K562 (cell line): Measurements from ENCODE around the gene DHX40. TPM values are rescaled to one million over a fixed set of nuclear protein-coding genes. Genes with fewer than 3 reads are reported as not detected.

Experiments
- ATAC-seq: fragments of 200-7000 bp; cut with Tn5 transposase; 3 replicates; pipeline ENCODE4 v1.9.1; 2020; ENCODE audit warnings: moderate library complexity
- BruUV-seq: library from RNA; stranded (reverse); fragments of 400-500 nt; replicated peaks from 2 replicates; lab custom pipeline; 2021; lab: Mats Ljungman, UMichigan
- CTCF ChIA-PET: fragments of 300-600 bp; formaldehyde crosslinking; extraction: SDS; loops from one replicate; lab custom pipeline; 2021; ENCODE audit warnings: low intra/inter-chr PET ratio; lab: Yijun Ruan, JAX
- POLR2A ChIA-PET: fragments of 300-600, 350-650 bp; sonication (Branson Sonifier 250); formaldehyde crosslinking; extraction: SDS; loops from one replicate; lab custom pipeline; 2021; ENCODE audit warnings: antibody characterized with exemption, inconsistent platforms; lab: Yijun Ruan, JAX
- DNase-seq, 4 experiments: peaks; one replicate each; pipeline versions ENCODE4 v3.0.0 to v3.0.0-alpha.2; 2011 to 2018; ENCODE audit warnings: low spot score in 3 of 4, mixed read lengths in 3 of 4; ENCODE audit errors: extremely low read depth in 1 of 4
- FAIRE-seq: peaks from 2 replicates; lab custom pipeline; 2011; peaks lifted over from hg19 to GRCh38; lab: Jason Lieb, UNC
- H2AFZ ChIP-seq: 2 replicates; pipeline ENCODE4 v1.6.0; 2011; ENCODE audit warnings: low read depth, low read length, control low read depth, inconsistent platforms
- H3K27ac ChIP-seq: fragments of 200-600 bp; 3 replicates; pipeline ENCODE4 v1.8.0; 2011; ENCODE audit warnings: low read depth, mild to moderate bottlenecking, control low read depth, inconsistent platforms, low read length, moderate library complexity, mixed read lengths; ENCODE audit errors: extremely low read depth
- H3K27me3 ChIP-seq, 2 experiments: fragments of 300-600 bp in 1 of 2; 2 replicates in 1 of 2; 3 replicates in 1 of 2; pipeline versions ENCODE4 v1.6.0 to v1.8.0; 2011; ENCODE audit warnings: inconsistent platforms in 2 of 2, low read length in 2 of 2, mild to moderate bottlenecking in 1 of 2, mixed read lengths in 1 of 2, moderate library complexity in 1 of 2; ENCODE audit not compliant: control insufficient read depth in 2 of 2, insufficient read depth in 2 of 2
- H3K36me3 ChIP-seq: fragments of 300-600 bp; 3 replicates; pipeline ENCODE4 v1.8.0; 2011; ENCODE audit warnings: mild to moderate bottlenecking, low read length, inconsistent platforms; ENCODE audit not compliant: control insufficient read depth, insufficient read depth
- H3K4me1 ChIP-seq, 2 experiments: fragments of 200-600 bp in 1 of 2; replicated peaks in 1 of 2; 2 replicates in 1 of 2; 3 replicates in 1 of 2; pipeline versions ENCODE4 v1.5.1 to v1.8.0; 2011; ENCODE audit warnings: inconsistent platforms in 2 of 2, low read length in 2 of 2, mild to moderate bottlenecking in 1 of 2, mixed read lengths in 1 of 2, moderate library complexity in 1 of 2; ENCODE audit not compliant: control insufficient read depth in 2 of 2, insufficient read depth in 2 of 2
- H3K4me2 ChIP-seq: 2 replicates; pipeline ENCODE4 v1.6.1; 2011; ENCODE audit warnings: low read length, control low read depth, inconsistent platforms, mixed read lengths; ENCODE audit not compliant: insufficient read depth
- H3K4me3 ChIP-seq: fragments of 200-600 bp; sonication (generic), shearing (Covaris generic); 2 replicates; pipeline ENCODE4 v1.5.1; 2016; ENCODE audit warnings: control low read depth, inconsistent platforms
- H3K79me2 ChIP-seq: fragments of 200-600 bp; 3 replicates; pipeline ENCODE4 v1.8.0; 2011; ENCODE audit warnings: low read length, inconsistent platforms; ENCODE audit not compliant: control insufficient read depth, insufficient read depth
- H3K9ac ChIP-seq, 2 experiments: 2 replicates each; pipeline versions ENCODE4 v1.6.0 to v1.6.1; 2011; ENCODE audit warnings: low read depth in 2 of 2, low read length in 2 of 2, control low read depth in 1 of 2, inconsistent platforms in 1 of 2, mild to moderate bottlenecking in 1 of 2, mixed read lengths in 1 of 2; ENCODE audit not compliant: insufficient read depth in 1 of 2
- H3K9me1 ChIP-seq: one replicate; pipeline ENCODE4 v1.6.0; 2011; ENCODE audit warnings: inconsistent platforms, mild to moderate bottlenecking, low read length, moderate library complexity; ENCODE audit not compliant: control insufficient read depth, insufficient read depth
- H3K9me3 ChIP-seq: replicated peaks from 2 replicates; pipeline ENCODE4 v1.5.1; 2011; ENCODE audit warnings: low read depth, low read length, inconsistent platforms; ENCODE audit not compliant: control insufficient read depth, insufficient read depth
- H4K20me1 ChIP-seq: replicated peaks from 2 replicates; pipeline ENCODE4 v1.6.1; 2011; ENCODE audit warnings: low read length, inconsistent platforms, mixed read lengths; ENCODE audit not compliant: control insufficient read depth, insufficient read depth
- SNAPC5 ChIP-seq: fragments of 250-450 bp; sonication (Bioruptor Pico); IDR thresholded peaks from 2 replicates; pipeline ENCODE4 v1.8.0; 2021; ENCODE audit warnings: moderate library complexity, mild to moderate bottlenecking, inconsistent platforms
- ZFX ChIP-seq: sonication (generic); formaldehyde crosslinking; IDR thresholded peaks from 2 replicates; pipeline ENCODE4 v1.8.0; 2022; ENCODE audit warnings: mild to moderate bottlenecking, missing genetic modification reagents, moderate library complexity
- ZNF146 ChIP-seq: IDR thresholded peaks from one replicate; pipeline ENCODE4 v1.6.1; 2018; ENCODE audit warnings: missing compliant biosample characterization; ENCODE audit not compliant: unreplicated experiment
- ZNF644 ChIP-seq: fragments of 200-800 bp; sonication (Bioruptor generic); IDR thresholded peaks from 2 replicates; pipeline ENCODE4 v1.6.1; 2016; ENCODE audit warnings: low read depth, missing genetic modification characterization, missing compliant biosample characterization
- WGBS: fragments of 100-300 bp; shearing (Covaris generic); methylation state at CpG from one replicate; pipeline ENCODE4 v1.1.6; 2016; ENCODE audit warnings: low coverage, mixed read lengths; ENCODE audit not compliant: insufficient coverage; ENCODE audit errors: missing lambda C conversion rate; 5-methylcytosine and 5-hydroxymethylcytosine counted together
- in situ Hi-C: fragments of 300-500 bp; cut with MboI; formaldehyde crosslinking; loops from 4 replicates; pipeline ENCODE4 v1.15.0; 2018; ENCODE audit warnings: inconsistent platforms, mixed read lengths
- intact Hi-C: fragments of 100-400 bp; cut with micrococcal nuclease; formaldehyde crosslinking; loops from 2 replicates; pipeline ENCODE4 v1.14.2; 2022
- polyA plus RNA-seq, 8 experiments: library from polyadenylated mRNA; depleted of rRNA in 4 of 8; stranded (reverse) in 5 of 8; unstranded in 3 of 8; fragments of >200 nt; fragmentation: Nextera tagmentation in 2 of 8; fragmentation: Illumina TruSeq in 1 of 8; extraction: Ambion mirVana in 2 of 8; extraction: Trizol in 1 of 8; gene quantifications; 2 replicates each; pipeline versions ENCODE4 v1.2.1 to v1.2.3, GENCODE V29; 2011 to 2014; ENCODE audit warnings: inconsistent platforms in 1 of 8, missing spikeins in 1 of 8
- total RNA-seq, 7 experiments: library from RNA; depleted of rRNA in 6 of 7; stranded (reverse); fragments of >200 nt in 6 of 7; fragmentation: Illumina TruSeq in 2 of 7; extraction: Trizol in 2 of 7; gene quantifications; 2 replicates each; pipeline versions ENCODE4 v1.2.1 to v1.2.3, GENCODE V29; 2011 to 2021; ENCODE audit warnings: low replicate concordance in 1 of 7
- TF ChIP-seq, protein P1 (sequence below): sonication (generic); formaldehyde crosslinking; IDR thresholded peaks from 2 replicates; pipeline ENCODE4 v1.8.0; 2023; ENCODE audit warnings: mild to moderate bottlenecking, missing genetic modification reagents
- TF ChIP-seq, protein P2 (sequence below): sonication (generic); formaldehyde crosslinking; IDR thresholded peaks from 2 replicates; pipeline ENCODE4 v1.8.0; 2022; ENCODE audit warnings: missing genetic modification reagents, mild to moderate bottlenecking, borderline replicate concordance

The DHX40 gene
- total and polyA plus RNA-seq, 9 of the 15 experiments (the other 6 are each of a cell fraction or from before 2014, with no cell fraction given) = 7.2 to 38.6 (median 18.7) TPM

DNA sequence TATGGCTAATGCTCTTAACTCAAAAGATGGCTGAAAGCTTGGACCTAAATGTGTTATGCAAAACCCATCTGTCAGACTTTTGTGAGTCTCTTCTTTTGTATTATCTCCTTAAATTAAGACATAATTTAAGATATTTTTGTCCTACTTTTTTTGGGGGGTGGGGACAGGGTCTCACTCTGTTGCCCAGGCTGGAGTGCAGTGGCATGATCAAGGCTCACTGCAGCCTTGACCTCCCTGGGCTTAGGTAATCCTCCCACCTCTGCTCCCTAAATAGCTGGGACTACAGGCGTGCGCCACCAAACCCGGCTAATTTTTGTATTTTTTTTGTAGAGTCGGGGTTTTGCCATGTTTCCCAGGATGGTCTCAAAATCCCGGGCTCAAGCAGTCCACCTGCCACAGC lies 61.3 kb downstream of the DHX40 start:
- H4K20me1 ChIP-seq = peaks cover 49% of the 10 kb centered on the region
- no peak overlapping the region for H3K9ac ChIP-seq
- ChIA-PET POLR2A (interaction anchor here (0.8 to 0.9 kb wide), 2 partner anchors 8 to 61 kb away, joined by 3 to 4 read pairs; no protein-coding TSS in a partner anchor), CTCF (no interaction called here)
- H3K4me3 ChIP-seq = no peak overlapping the region
- DNase-seq (no peak), FAIRE-seq (no peak), ATAC-seq (no peak)
- H3K9me1 ChIP-seq = no peaks in the 10 kb centered on the region
- intact Hi-C loops = no loop called here
- H3K79me2 ChIP-seq = peaks cover 100% of the 10 kb centered on the region
- no peaks in the 10 kb centered on the region for H3K9me3 ChIP-seq
- no peak overlapping the region for H3K4me2 ChIP-seq
- H3K36me3 ChIP-seq = peaks cover 83% of the 10 kb centered on the region
- H3K27ac ChIP-seq = no peak overlapping the region
- TF ChIP-seq, protein P1, sequence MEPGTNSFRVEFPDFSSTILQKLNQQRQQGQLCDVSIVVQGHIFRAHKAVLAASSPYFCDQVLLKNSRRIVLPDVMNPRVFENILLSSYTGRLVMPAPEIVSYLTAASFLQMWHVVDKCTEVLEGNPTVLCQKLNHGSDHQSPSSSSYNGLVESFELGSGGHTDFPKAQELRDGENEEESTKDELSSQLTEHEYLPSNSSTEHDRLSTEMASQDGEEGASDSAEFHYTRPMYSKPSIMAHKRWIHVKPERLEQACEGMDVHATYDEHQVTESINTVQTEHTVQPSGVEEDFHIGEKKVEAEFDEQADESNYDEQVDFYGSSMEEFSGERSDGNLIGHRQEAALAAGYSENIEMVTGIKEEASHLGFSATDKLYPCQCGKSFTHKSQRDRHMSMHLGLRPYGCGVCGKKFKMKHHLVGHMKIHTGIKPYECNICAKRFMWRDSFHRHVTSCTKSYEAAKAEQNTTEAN (CRISPR knock-in tag) = no peak
- TF ChIP-seq SNAPC5 (CRISPR knock-in tag) = no peak
- no peak for TF ChIP-seq ZNF644 (tag)
- TF ChIP-seq, protein P2, sequence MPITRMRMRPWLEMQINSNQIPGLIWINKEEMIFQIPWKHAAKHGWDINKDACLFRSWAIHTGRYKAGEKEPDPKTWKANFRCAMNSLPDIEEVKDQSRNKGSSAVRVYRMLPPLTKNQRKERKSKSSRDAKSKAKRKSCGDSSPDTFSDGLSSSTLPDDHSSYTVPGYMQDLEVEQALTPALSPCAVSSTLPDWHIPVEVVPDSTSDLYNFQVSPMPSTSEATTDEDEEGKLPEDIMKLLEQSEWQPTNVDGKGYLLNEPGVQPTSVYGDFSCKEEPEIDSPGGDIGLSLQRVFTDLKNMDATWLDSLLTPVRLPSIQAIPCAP = no peak
- no peak for TF ChIP-seq ZNF146 (CRISPR knock-in tag)
- TF ChIP-seq ZFX = no peak
- no TSS peak for BruUV-seq
- in situ Hi-C loops = no loop called here
- H2AFZ ChIP-seq = no peak overlapping the region
- H3K4me1 ChIP-seq = peaks cover 19 to 30% of the 10 kb centered on the region in 2 experiments; a peak in 4 of 5 replicates
- H3K27me3 ChIP-seq = no peaks in the 10 kb centered on the region
- WGBS = 86% methylated on average over 5 of the region's 5 CpGs
